Measurements from ENCODE around the gene EML4. TPM values are rescaled to one million over a fixed set of nuclear protein-coding genes. Genes with fewer than 3 reads are reported as not detected.
"Not testable (repeated sequence)": the region's sequence is repeated elsewhere in the genome, so short reads cannot be mapped to it uniquely, and the experiment has no call there.

EML4 gene
- total and polyA plus RNA-seq, 9 of the 15 experiments (the other 6 are each of a cell fraction or from before 2014, with no cell fraction given) = 14.7 to 48.3 (median 36.5) TPM

DNA sequence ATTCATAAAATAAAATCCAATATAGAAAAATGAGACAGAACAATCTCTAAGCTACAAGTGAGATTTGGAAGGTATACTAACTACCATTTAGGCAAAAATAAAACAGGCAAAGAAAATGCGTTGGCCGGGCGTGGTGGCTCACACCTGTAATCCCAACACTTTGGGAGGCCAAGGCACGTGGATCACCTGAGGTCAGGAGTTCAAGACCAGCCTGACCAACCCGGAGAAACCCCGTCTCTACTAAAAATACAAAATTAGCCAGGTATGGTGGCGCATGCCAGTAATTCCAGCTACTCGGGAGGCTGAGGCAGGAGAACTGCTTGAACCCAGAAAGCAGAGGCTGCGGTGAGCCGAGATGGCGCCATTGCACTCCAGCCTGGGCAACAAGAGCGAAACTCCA is 178.4 kb downstream of the EML4 start:
- POLR2A ChIA-PET; H3K27me3 ChIP-seq (ENCODE audit: control insufficient read depth in 2 of 2, insufficient read depth in 2 of 2, low read length in 2 of 2); H4K20me1 ChIP-seq (replicated peaks; ENCODE audit: control insufficient read depth, insufficient read depth, low read length); intact Hi-C loops (cut with micrococcal nuclease); in situ Hi-C loops (cut with MboI); BruUV-seq (replicated peaks); H3K9me1 ChIP-seq (ENCODE audit: control insufficient read depth, insufficient read depth, low read length); FAIRE-seq; ATAC-seq; H3K9ac ChIP-seq (ENCODE audit: insufficient read depth in 1 of 2, low read depth in 2 of 2, low read length in 2 of 2); H2AFZ ChIP-seq (ENCODE audit: low read depth, low read length); H3K4me3 ChIP-seq; H3K27ac ChIP-seq (ENCODE audit: extremely low read depth, low read depth, low read length); H3K9me3 ChIP-seq (replicated peaks; ENCODE audit: control insufficient read depth, insufficient read depth, low read depth, low read length); CTCF ChIA-PET (ENCODE audit: low intra/inter-chr PET ratio); H3K4me1 ChIP-seq (replicated peaks in 1 of 2; ENCODE audit: control insufficient read depth in 2 of 2, insufficient read depth in 2 of 2, low read length in 2 of 2); DNase-seq (ENCODE audit: extremely low read depth in 1 of 4, low spot score in 3 of 4); H3K4me2 ChIP-seq (ENCODE audit: insufficient read depth, low read length): not testable (repeated sequence)
- H3K36me3 ChIP-seq (ENCODE audit: control insufficient read depth, insufficient read depth, low read length) = peaks cover 82% of the 10 kb centered on the region
- WGBS (ENCODE audit: insufficient coverage, low coverage, missing lambda C conversion rate) = 90% methylated on average over 9 of the region's 12 CpGs
- H3K79me2 ChIP-seq (ENCODE audit: control insufficient read depth, insufficient read depth, low read length) = peaks cover 63% of the 10 kb centered on the region

DNA sequence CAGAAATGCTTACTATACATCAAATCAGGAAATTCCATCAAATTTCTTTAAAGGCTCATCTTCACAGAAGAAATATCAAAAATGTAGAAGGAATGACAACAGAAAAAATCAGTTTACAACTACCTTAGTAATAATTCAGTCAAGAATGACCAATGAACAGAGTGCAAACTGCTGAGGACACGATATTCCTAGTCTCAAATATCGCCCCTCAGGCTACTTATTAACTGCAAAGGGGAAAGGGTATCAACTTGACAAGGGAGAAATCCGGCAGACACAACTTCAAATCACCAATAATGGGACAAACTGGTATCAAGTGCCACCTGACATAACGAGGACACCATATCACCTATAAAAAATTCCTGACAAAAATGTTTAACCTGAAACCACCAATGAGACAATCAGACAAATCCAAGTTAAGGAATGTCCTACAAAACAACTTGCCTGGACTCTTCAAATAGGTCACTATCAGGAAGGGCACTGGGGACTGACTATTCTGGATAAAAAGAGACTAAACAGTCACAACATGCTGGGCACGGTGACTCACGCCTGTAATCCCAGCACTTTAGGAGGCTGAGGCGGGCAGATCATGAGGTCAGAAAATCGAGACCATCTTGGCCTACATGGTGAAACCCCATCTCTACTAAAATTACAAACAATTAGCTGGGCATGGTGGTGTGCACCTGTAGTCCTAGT is 179.1 kb downstream of the EML4 start:
- ChIA-PET POLR2A (no interaction called here), CTCF (ENCODE audit: low intra/inter-chr PET ratio) (no interaction called here)
- peaks cover 64% of the 10 kb centered on the region for H3K79me2 ChIP-seq (ENCODE audit: control insufficient read depth, insufficient read depth, low read length)
- no peak for ATAC-seq
- H3K9me1 ChIP-seq (ENCODE audit: control insufficient read depth, insufficient read depth, low read length) = no peaks in the 10 kb centered on the region
- H3K27ac ChIP-seq (ENCODE audit: extremely low read depth, low read depth, low read length) = no peak overlapping the region
- H3K4me1 ChIP-seq (replicated peaks in 1 of 2; ENCODE audit: control insufficient read depth in 2 of 2, insufficient read depth in 2 of 2, low read length in 2 of 2) = peaks cover 0 to 1% of the 10 kb centered on the region in 2 experiments; a peak in 1 of 5 replicates
- no peak for FAIRE-seq
- in situ Hi-C loops (cut with MboI) (no loop called here), intact Hi-C loops (cut with micrococcal nuclease) (no loop called here)
- DNase-seq (ENCODE audit: extremely low read depth in 1 of 4, low spot score in 3 of 4) = no peak
- H2AFZ ChIP-seq (ENCODE audit: low read depth, low read length) = no peak overlapping the region
- H4K20me1 ChIP-seq (replicated peaks; ENCODE audit: control insufficient read depth, insufficient read depth, low read length) = no peaks in the 10 kb centered on the region
- WGBS (ENCODE audit: insufficient coverage, low coverage, missing lambda C conversion rate) = 95% methylated on average over 8 of the region's 8 CpGs
- H3K9me3 ChIP-seq (replicated peaks; ENCODE audit: control insufficient read depth, insufficient read depth, low read depth, low read length) = no peaks in the 10 kb centered on the region
- no peak overlapping the region for H3K4me2 ChIP-seq (ENCODE audit: insufficient read depth, low read length)
- H3K27me3 ChIP-seq (ENCODE audit: control insufficient read depth in 2 of 2, insufficient read depth in 2 of 2, low read length in 2 of 2) = no peaks in the 10 kb centered on the region
- H3K4me3 ChIP-seq = no peak overlapping the region
- no TSS peak for BruUV-seq (replicated peaks)
- H3K36me3 ChIP-seq (ENCODE audit: control insufficient read depth, insufficient read depth, low read length) = peaks cover 86% of the 10 kb centered on the region
- TF ChIP-seq ELK1 (CRISPR knock-in tag; IDR thresholded peaks at IDR 0.05) (no peak), ZNF280B (CRISPR knock-in tag; IDR thresholded peaks at IDR 0.05) (no peak), PPARD (CRISPR knock-in tag; IDR thresholded peaks at IDR 0.05) (no peak), ZNF436 (CRISPR knock-in tag; IDR thresholded peaks at IDR 0.05) (no peak), HMG20A (CRISPR knock-in tag; conservative IDR thresholded peaks at IDR 0.05) (no peak), JUNB (CRISPR knock-in tag; conservative IDR thresholded peaks at IDR 0.05) (no peak), CSDE1 (IDR thresholded peaks at IDR 0.05) (no peak), NR2C2 (CRISPR knock-in tag; IDR thresholded peaks at IDR 0.05) (no peak), NR2C2 (tag; IDR thresholded peaks at IDR 0.05) (no peak)
- TF ChIP-seq, protein P1, sequence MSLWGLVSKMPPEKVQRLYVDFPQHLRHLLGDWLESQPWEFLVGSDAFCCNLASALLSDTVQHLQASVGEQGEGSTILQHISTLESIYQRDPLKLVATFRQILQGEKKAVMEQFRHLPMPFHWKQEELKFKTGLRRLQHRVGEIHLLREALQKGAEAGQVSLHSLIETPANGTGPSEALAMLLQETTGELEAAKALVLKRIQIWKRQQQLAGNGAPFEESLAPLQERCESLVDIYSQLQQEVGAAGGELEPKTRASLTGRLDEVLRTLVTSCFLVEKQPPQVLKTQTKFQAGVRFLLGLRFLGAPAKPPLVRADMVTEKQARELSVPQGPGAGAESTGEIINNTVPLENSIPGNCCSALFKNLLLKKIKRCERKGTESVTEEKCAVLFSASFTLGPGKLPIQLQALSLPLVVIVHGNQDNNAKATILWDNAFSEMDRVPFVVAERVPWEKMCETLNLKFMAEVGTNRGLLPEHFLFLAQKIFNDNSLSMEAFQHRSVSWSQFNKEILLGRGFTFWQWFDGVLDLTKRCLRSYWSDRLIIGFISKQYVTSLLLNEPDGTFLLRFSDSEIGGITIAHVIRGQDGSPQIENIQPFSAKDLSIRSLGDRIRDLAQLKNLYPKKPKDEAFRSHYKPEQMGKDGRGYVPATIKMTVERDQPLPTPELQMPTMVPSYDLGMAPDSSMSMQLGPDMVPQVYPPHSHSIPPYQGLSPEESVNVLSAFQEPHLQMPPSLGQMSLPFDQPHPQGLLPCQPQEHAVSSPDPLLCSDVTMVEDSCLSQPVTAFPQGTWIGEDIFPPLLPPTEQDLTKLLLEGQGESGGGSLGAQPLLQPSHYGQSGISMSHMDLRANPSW (CRISPR knock-in tag; IDR thresholded peaks at IDR 0.05) = no peak
- no peak overlapping the region for H3K9ac ChIP-seq (ENCODE audit: insufficient read depth in 1 of 2, low read depth in 2 of 2, low read length in 2 of 2)
